HS-27A (cell line): ENCODE data around the gene TGFA.

ENCODE experiments used
- DNase-seq: peaks from one replicate; pipeline ENCODE4 v3.0.0-alpha.2; 2012; ENCODE audit warnings: low read depth, missing footprints

Gene TGFA

DNA sequence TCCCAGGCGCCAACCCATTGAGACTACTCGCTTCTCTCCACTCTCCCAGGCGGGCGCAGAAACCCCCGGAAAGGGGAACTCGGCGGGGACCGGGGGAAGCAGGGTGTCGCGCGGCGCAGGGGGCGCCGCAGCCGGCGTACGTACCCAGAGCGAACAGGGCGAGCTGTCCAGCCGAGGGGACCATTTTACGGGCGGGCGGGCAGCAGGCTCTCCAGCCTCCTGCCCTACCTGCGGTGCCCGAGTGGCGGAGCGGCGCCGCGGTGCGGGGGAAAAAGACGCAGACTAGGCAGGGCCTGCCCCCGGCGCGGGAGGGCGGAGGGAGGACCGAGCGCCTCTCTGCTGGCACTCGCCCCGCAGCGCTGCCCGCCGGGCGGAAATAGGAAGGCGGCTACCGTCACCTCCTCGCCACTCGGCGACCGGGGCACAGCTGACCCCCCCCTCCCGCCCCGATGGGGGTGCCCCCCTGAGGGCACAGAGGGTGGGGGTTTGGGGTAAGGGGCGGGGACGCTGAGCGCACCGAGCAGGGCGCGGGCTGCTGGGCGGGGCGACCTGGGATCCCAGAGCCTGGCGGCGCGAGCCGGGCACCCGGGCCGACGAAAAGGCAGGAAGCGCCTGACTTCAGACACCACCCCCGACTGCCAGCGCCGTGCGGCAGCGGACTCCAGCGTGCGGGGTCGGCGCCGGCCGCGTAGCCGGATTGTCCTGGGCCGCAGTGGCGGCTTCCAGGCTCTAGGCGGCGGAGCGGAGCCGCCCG lies at the start of gene TGFA:
TGFA (minus strand) TSS at position 243 of the 754 bp plus-strand sequence; CDS start at position 184, 59 bp downstream.
- DNase-seq, result peak; percentile 31

DNA sequence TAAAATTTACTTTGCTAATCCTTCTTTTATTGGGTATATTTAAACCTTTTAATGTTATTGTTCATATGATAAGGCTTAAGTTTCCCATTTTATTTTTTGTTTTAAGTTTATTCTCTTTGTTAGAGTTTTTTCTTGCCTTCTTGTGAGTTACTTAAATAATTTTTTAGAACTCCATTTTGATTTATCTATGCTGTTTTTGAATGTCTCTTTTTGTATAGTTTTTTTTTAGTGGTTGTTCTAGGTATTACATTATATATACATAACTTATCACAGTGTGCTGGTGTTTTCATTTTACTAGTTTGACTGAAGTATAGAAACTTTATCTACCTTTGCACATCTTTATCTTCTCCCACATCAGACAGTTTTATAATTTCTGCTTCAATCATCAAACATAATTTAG lies 49.4 kb upstream of the TGFA start:
- DNase-seq, result no peak

GRCh38 chr2:70598197-70598596 lies 44.6 kb upstream of the TGFA start:
- DNase-seq, result no peak

- peak; percentile 1 for DNase-seq
Observed at GRCh38 chr2:70596739-70597138, 43.1 kb upstream of the TGFA start.

- DNase-seq, result peak; percentile 2
Observed at GRCh38 chr2:70596293-70596692, 42.7 kb upstream of the TGFA start.

- DNase-seq, result no peak
Observed at GRCh38 chr2:70583091-70583490, 29.5 kb upstream of the TGFA start.

DNA sequence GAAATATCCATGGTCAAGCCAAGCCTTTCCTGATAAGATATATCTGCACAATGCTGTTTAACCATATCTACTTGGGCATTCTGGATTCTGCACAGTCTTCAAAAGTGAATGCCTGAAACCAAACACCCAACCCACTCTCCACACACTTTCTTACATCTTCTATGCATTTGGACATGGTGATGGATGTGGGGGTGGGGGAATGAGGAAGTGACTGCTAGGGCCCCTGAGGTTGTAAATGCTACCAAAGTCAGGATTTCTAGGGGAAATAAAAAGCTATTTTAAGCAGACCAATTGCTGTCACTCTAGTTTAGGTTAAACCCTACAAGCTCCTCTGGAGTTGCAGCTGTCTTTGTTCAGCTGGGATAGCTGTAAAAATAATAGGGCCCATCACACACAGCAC lies 26.7 kb upstream of the TGFA start:
- DNase-seq, result no peak

DNA sequence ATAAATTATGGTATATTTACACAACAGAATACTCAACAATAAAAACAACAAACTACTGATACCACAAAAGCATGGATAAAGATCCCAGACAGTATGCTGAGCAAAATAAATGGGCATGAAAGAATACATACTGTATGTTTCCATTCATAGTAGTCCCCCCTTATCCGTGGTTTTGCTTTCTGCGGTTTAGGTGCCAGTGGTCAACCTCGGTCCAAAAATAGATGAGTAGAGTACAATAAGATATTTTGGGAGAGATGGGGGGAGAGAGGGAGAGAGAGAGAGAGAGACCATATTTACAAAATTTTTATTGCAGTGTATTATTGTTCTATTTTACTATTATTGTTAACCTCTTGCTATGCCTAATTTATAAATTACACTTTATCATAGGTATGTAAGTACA lies 21.0 kb upstream of the TGFA start:
- no peak for DNase-seq

DNA sequence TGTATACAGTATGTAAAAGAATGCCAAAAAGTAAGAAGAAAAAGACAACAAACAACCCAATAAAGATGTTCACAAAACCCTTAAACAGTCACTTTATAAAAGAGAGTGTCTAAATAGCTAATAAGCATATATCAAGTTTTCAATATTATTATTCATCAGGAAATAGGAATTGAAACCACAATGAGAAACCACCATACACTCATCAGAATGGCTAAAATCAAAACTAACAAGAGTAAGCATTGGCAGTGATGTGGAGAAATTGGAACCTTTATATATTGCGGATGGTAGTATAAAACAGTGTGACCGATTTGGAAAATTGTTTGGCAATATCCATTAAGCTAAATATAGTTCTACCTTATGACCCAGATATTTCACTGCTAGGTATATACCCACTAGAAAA lies 20.5 kb upstream of the TGFA start:
- DNase-seq, result no peak

DNA sequence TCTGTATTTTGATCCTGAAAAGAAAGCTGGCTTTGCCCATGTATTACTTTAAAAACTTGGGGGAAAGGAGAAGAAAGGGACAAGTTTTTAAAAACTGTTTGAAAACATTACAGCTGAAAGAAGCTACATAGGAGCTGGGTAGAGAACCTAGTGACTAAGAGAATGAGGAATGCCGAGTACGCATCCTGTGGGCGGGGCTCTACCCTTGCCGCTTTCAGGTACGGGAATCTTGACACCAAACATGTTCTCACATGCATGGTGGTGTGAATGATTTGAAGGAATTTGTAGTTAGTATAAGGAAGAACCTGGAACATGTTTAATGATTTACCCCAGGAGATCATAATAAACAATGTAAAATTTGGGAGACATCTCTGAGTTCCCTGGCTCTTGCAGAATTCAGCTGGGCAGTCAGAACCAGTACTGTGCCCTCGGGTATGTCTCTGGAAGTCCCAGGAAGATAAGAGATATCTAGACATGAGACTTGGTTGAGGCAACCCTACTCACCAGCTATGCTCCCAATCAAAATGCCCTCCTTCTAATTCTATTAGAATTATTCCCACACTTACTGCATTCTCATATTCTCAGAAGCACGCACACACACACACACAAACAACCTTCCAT lies 16.5 kb upstream of the TGFA start:
- no peak for DNase-seq

GRCh38 chr2:70569559-70569958 lies 15.9 kb upstream of the TGFA start:
- DNase-seq, result no peak

DNA sequence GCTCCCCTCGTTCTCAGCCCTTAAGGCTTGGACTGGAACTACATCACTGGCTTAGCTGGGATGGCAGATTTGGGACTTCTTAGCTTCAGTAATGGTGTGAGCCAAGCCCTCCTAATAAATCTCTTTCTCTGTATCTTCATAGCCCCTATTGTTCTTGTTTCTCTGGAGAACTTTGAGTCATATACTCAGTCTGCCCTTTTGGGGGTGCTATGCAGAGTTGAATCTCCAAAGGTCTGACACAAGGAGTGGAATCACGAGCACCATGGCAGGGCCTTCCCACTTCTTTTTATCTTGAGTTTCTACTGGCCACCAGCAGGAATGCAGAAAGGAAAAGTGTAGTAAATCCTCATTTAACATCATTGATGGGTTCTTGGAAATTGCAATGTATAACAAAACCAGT lies 13.3 kb upstream of the TGFA start:
- DNase-seq, result no peak

GRCh38 chr2:70566464-70566863 lies 12.8 kb upstream of the TGFA start:
- DNase-seq, result no peak

GRCh38 chr2:70565039-70565731 lies 11.6 kb upstream of the TGFA start:
- no peak for DNase-seq

- no peak for DNase-seq
Observed at GRCh38 chr2:70561893-70562292, 8.3 kb upstream of the TGFA start.

GRCh38 chr2:70560442-70560841 lies 6.8 kb upstream of the TGFA start:
- no peak for DNase-seq

DNA sequence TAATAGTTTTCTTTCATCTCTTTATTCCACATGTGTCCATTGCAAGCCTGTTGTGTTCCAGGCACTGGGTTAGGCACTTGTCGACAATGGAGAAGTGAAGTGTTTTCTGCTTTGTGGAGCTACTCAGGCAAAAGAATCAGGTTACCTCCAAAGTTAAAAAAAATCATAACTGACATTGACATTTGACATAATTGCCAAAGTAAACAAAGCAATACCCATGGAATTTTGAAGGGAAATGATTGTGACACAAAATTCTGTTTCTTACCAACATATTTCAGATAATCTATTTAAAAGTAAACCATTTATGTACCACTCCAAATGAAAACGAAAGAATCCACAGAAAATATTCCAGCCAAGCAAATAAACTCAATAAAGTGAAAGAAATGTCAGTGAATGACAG lies 6.4 kb upstream of the TGFA start:
- DNase-seq, result no peak

DNA sequence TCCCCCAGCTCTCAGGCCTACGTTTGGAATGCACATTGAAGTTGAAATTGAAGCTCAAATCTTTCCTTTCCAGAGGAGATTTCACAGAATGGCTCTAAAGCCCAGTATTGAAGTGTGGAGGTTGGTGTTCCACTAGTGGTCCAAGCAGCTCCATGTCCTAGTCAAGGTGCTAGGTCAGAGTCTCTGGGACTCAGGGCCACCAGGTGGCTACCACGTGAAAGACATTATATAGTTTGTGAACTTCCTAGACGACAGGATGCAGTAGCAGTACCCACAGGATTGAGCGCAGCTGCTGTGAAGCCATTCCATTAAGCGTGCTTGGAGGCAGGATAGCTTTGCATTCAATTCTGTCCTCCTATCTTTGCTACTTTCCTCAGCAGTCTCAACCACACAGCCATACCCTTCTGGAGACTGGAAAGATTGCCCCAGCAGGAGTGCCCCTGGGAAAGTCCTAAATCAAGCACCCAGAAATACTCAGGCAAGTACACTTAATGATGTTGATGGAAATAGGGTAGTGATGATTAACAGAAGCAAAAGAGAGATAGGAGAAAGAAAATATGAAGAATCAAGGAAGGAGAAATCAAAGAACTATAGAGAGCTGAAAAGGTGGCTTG lies 4.7 kb upstream of the TGFA start:
- no peak for DNase-seq

- DNase-seq, result no peak
Observed at GRCh38 chr2:70557171-70557838, 3.7 kb upstream of the TGFA start.

GRCh38 chr2:70556608-70557007 lies 3.0 kb upstream of the TGFA start:
- no peak for DNase-seq

GRCh38 chr2:70554338-70554892 lies 789 bp upstream of the TGFA start:
- DNase-seq, result no peak

DNA sequence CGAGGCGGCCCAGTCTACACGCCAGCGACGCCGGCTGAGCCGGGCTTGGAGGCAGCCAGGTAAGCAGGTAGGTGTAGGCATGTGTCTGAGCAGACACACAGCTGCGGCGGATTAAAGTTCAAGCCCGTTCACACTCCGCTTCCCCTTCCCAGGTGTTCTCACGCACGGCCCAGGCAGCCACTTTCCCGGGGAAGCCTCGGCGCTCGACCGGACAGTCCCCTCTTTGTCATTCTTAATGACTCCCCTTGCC lies 367 bp downstream of the TGFA start:
- no peak for DNase-seq
